ENCODE measurements around the gene NHLRC3.
"Not testable (repeated sequence)": the region's sequence is repeated elsewhere in the genome, so short reads cannot be mapped to it uniquely, and the experiment has no call there.

Gene NHLRC3

GRCh38 chr13:39047560-39047959 lies 9.3 kb downstream of the NHLRC3 start:
- no peak for DNase-seq

DNA sequence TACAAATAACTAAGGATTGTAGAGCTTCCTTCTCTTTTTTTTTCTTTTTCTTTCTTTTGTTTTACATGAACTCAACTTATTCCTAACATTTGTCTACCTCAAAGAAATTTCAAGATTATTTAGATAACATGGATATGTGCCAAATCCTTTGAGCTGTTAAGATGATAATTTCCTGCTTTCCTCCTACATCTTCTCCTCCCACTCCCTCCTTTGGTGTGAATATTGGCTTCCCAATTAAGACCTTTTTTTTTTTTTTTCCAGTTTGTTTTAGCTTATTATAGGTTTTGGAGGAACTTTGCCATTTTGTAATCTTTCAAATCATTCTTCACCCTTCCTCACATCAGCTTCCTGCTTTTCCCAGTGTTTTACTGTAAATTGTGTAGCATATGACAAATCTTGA lies 10.6 kb downstream of the NHLRC3 start:
- no peak for DNase-seq

- no peak for DNase-seq
These were observed 11.0 kb downstream of the NHLRC3 start for GRCh38 chr13:39049274-39049673.

DNA sequence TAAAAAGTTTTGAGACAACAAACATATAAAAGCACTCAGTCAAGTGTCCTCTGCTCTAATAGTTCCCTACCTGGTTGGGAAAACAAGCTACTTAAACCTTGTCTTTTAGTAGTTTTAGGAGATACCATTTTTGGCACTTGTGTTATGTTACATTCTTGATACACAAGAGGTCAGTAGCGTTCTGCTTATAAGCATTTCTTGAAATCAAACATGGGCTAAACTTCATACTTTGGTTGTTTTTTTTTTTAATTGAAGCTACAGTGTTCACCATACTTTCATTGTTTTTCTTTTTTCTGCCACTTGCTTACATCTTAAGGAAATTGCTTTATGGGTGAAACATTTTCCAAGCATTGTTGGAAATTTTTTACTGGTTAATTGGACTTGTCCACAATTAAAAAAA lies 12.9 kb downstream of the NHLRC3 start:
- DNase-seq, result no peak

GRCh38 chr13:39052944-39053343 lies 14.7 kb downstream of the NHLRC3 start:
- DNase-seq, result no peak

DNA sequence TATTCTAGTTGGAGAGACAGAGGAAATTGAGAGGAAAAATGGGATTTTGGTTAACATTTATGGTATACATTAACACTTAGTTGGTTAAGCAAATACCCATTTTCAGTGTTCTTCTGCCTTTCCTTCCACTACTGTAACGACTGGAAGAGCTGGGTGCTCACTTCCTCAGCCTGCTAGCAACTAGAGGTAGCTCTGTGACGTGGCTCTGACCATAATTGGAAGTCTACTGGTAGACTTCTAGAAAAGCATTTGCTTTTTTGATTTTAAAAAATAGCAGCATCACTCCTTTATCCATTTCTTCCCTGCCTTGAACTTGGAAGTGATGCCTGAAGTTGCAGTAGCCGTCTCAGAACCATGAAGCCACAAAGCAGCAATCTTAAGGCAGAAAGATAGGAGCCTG lies 15.9 kb downstream of the NHLRC3 start:
- no peak for DNase-seq

- no peak for DNase-seq
These were observed 17.8 kb downstream of the NHLRC3 start for GRCh38 chr13:39056018-39056417.

DNA sequence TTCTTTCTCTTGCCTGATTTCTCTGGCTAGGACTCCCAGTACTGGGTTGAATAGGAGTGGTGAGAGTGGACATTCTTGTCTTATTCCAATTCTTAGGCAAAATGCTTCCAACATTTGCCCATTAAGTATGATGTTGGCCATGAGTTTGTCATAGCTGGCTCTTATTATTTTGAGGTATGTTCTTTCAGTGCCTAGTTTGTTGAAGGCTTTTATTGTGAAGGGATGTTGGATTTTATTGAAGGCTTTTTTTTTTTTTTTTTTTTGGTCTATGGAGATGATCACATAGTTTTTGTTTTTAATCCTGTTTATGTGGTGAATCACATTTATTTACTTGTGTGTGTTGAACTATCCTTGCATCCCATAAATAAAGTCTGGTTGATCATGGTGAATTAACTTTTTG lies 19.8 kb downstream of the NHLRC3 start:
- no peak for DNase-seq

- no peak for DNase-seq
These were observed 23.7 kb downstream of the NHLRC3 start for GRCh38 chr13:39062004-39062403.

DNA sequence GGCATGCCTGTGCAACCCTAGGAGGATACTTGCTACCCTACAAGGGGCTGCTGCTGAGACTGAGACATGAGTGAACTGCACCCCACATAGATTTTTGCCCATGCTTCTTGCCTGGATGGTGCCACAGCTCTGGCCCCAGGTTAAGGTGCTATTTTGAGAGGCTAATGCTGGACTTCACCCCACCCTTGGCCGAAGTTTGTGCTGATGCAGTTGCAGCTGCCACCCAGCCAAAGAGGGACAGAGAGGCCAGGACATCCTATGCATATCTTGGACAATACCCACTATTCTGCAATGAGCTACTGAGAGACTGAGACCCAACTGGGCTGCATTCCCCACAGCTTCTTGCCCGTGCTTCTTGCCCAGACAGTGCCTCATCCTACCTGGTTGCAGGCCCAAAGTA lies 34.6 kb downstream of the NHLRC3 start:
- no peak for DNase-seq

DNA sequence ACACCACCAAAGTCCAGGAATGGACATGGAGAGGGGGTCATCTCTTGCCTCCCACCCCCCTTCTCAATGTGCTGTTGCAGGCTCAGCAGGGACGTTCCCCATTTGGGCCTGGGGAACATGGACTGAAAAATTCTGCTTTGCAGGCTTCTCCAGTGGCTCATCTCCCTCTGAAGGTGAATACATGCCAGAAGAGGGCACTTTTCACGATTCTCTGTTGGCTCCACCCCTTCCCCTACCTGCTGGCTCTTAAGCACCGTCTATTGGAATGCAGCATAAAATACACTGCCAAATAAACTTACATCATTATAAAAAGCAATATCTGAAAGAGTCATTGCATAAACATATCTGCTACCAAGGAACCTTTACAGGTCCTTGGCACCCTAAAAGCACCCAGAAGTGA lies 35.7 kb downstream of the NHLRC3 start:
- DNase-seq, result no peak

- DNase-seq, result not testable (repeated sequence)
These were observed 48.1 kb downstream of the NHLRC3 start for GRCh38 chr13:39086251-39086945.

DNA sequence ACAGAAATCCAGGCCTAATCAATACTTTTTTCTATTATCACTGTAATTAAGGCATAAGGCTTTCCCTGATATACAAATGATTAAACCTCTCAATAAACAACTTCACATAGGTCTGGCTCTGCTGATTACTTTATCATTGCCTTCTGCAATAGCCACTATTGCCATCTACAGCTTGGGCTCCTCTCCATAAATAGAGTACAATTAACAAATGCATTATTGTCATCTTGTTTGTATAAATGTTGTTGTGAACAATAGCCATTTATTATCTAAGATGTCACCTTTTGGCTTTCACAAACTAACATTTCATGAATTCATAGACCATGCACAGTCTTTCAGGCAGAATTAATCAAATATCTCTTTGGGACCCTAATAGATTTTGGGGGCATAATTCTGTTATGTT lies 53.3 kb downstream of the NHLRC3 start:
- DNase-seq, result no peak

DNA sequence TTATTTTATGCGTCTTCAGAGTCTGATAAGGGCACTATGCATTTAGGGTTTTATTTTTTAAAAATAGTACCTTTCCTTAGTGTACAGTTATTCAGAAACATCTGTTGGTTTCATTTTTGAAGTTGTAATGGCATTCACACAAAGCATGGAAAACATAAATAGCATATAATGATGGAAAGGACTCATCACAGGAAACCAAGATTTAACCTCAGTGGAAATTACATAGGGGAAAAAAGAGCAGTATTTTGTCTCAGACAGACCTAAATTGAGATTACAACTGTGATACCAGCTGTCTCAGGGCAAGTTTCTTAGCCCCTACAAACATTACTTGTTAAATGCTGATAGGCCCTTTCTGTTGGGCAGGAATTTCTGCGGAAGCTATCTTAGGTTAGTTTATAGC lies 57.2 kb downstream of the NHLRC3 start:
- peak; percentile 21 for DNase-seq

DNA sequence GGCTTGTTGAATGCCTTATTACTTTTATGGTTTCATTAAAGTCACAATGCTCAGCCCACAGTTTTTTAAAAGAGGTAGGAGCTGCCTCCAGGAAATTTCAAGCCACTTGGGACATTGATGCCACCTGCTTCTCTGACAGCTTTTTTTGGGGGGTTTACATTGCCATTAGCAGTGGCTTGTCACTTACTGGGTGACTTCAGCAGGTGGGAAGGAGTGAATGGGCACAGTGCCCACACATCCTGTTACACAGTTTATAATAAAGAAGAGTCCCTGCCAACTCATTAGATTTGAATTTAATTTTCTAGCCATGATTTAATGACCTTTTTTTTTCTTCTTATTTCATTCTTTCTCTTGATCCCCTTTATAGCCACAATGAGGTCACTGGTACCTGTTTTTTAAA lies 61.0 kb downstream of the NHLRC3 start:
- DNase-seq, result no peak

Data from stimulated activated CD4-positive, alpha-beta T cell treated with anti-CD3 and anti-CD28 coated beads, Interleukin-15, amount 100 ng/mL, for 24 hours (primary cell).